HG02973 (cell line): ENCODE data around the gene LDB3.

ENCODE experiments used
- ATAC-seq: cut with Tn5 transposase; IDR thresholded peaks from one replicate; pipeline ENCODE4 v1.9.1; 2021; ENCODE audit warnings: moderate library complexity; ENCODE audit not compliant: unreplicated experiment

LDB3 gene

GRCh38 chr10:86703176-86703575, 34.9 kb downstream of the LDB3 start:
- ATAC-seq = no peak

GRCh38 chr10:86705139-86705538, 36.8 kb downstream of the LDB3 start:
- no peak for ATAC-seq

- ATAC-seq = no peak
These were observed 37.6 kb downstream of the LDB3 start for GRCh38 chr10:86705905-86706304.

GRCh38 chr10:86706401-86706841, 38.1 kb downstream of the LDB3 start:
- ATAC-seq = no peak

GRCh38 chr10:86706977-86707376, 38.7 kb downstream of the LDB3 start:
- ATAC-seq = no peak

- no peak for ATAC-seq
These were observed 39.2 kb downstream of the LDB3 start for GRCh38 chr10:86707505-86707904.

- ATAC-seq = no peak
These were observed 39.9 kb downstream of the LDB3 start for GRCh38 chr10:86708068-86708782.

GRCh38 chr10:86708783-86709380, 40.6 kb downstream of the LDB3 start:
- ATAC-seq = no peak

- ATAC-seq = no peak
These were observed 41.3 kb downstream of the LDB3 start for GRCh38 chr10:86709396-86710185.

- peak; percentile 86 for ATAC-seq
These were observed 42.7 kb downstream of the LDB3 start for GRCh38 chr10:86710987-86711512.

- ATAC-seq = peak; percentile 41
These were observed 43.4 kb downstream of the LDB3 start for GRCh38 chr10:86711513-86712316.

GRCh38 chr10:86712317-86712707, 44.0 kb downstream of the LDB3 start:
- peak; percentile 18 for ATAC-seq

GRCh38 chr10:86715156-86715795, 47.0 kb downstream of the LDB3 start:
- ATAC-seq = no peak

GRCh38 chr10:86715836-86716235, 47.5 kb downstream of the LDB3 start:
- ATAC-seq = no peak

GRCh38 chr10:86716466-86716865, 48.2 kb downstream of the LDB3 start:
- ATAC-seq = no peak

- ATAC-seq = no peak
These were observed 50.2 kb downstream of the LDB3 start for GRCh38 chr10:86718556-86718955.

GRCh38 chr10:86721232-86721631, 52.9 kb downstream of the LDB3 start:
- ATAC-seq = no peak

- ATAC-seq = no peak
These were observed 54.7 kb downstream of the LDB3 start for GRCh38 chr10:86723009-86723408.

GRCh38 chr10:86724445-86724844, 56.1 kb downstream of the LDB3 start:
- no peak for ATAC-seq

- ATAC-seq = no peak
These were observed 57.8 kb downstream of the LDB3 start for GRCh38 chr10:86725980-86726676.
